ENCODE measurements around the gene TPPP2.

DNA sequence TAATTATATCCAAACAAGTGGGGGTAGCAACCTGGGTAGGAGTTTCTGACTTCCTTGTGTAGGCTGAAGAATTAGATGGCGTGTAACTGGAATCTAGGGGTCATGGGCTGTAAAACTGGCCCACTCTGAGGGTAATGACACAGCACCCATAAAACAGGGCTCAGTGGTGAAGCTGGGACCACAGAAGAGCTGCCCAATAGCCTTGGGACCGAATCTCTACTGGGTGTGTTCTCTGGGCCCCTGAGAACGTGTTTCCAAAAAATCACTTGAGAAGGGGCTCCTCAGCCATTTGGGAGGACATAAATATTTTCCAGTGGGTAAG is 31.3 kb downstream of the TPPP2 start:
- no peak for TF ChIP-seq NFE2L2 (IDR thresholded peaks at IDR 0.05; ENCODE audit: low read depth, low read length)
- TF ChIP-seq CTCF (conservative IDR thresholded peaks at IDR 0.05; ENCODE audit: low read depth, low read length) = no peak
- TF ChIP-seq POLR2A (IDR thresholded peaks at IDR 0.05; ENCODE audit: low read depth, low read length) = no peak
- no peak for TF ChIP-seq BHLHE40 (IDR thresholded peaks at IDR 0.05; ENCODE audit: low read depth, low read length)
- no peak for TF ChIP-seq FOS (IDR thresholded peaks at IDR 0.05; ENCODE audit: low read depth, low read length)
- no peak for TF ChIP-seq RCOR1 (IDR thresholded peaks at IDR 0.05; ENCODE audit: insufficient replicate concordance, low read length)
- TF ChIP-seq SMC3 (IDR thresholded peaks at IDR 0.05; ENCODE audit: low read depth, low read length) = no peak
- no peak for TF ChIP-seq MXI1 (IDR thresholded peaks at IDR 0.05; ENCODE audit: borderline replicate concordance, low read depth, low read length)
- no peak for TF ChIP-seq RFX5 (IDR thresholded peaks at IDR 0.05; ENCODE audit: low read depth, low read length)
- TF ChIP-seq MAFK (IDR thresholded peaks at IDR 0.05; ENCODE audit: low read depth, low read length) = no peak
- no peak for TF ChIP-seq MAZ (IDR thresholded peaks at IDR 0.05; ENCODE audit: borderline replicate concordance, low read depth, low read length)
- TF ChIP-seq USF2 (IDR thresholded peaks at IDR 0.05; ENCODE audit: low read depth, low read length) = no peak
- no peak for TF ChIP-seq RAD21 (IDR thresholded peaks at IDR 0.05; ENCODE audit: low read length)
- TF ChIP-seq CEBPB (IDR thresholded peaks at IDR 0.05; ENCODE audit: low read depth, low read length) = no peak

Measured in IMR-90 (cell line).